ENCODE results near the gene GANAB.

DNA sequence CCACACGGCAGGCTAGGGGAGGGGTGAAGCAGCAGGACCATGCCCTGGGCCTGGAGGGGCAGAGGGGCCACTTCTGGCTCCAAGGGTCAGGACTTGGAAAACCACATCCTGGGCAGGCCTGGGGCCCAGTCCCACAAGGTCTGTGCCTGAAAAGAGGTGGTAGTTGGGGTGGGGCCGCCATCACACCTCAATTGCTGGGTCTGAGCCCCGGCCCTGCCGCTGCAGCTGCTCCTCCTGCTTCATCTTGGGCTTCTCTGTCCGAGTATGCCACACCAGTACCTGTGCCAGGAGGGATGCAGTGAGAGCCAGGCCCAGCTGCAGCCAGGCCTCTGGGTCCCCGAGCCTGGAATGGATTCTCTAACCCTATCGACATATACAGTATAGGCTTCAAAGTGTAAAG lies 30.9 kb downstream of the GANAB start:
- TF ChIP-seq CTCF (IDR thresholded peaks at IDR 0.05) (no peak), POLR2A (IDR thresholded peaks at IDR 0.05; ENCODE audit: low read depth) (no peak), EP300 (IDR thresholded peaks at IDR 0.05) (no peak), POLR2AphosphoS5 (IDR thresholded peaks at IDR 0.05) (no peak)
